ENCODE data around the gene LRRN2.

DNA sequence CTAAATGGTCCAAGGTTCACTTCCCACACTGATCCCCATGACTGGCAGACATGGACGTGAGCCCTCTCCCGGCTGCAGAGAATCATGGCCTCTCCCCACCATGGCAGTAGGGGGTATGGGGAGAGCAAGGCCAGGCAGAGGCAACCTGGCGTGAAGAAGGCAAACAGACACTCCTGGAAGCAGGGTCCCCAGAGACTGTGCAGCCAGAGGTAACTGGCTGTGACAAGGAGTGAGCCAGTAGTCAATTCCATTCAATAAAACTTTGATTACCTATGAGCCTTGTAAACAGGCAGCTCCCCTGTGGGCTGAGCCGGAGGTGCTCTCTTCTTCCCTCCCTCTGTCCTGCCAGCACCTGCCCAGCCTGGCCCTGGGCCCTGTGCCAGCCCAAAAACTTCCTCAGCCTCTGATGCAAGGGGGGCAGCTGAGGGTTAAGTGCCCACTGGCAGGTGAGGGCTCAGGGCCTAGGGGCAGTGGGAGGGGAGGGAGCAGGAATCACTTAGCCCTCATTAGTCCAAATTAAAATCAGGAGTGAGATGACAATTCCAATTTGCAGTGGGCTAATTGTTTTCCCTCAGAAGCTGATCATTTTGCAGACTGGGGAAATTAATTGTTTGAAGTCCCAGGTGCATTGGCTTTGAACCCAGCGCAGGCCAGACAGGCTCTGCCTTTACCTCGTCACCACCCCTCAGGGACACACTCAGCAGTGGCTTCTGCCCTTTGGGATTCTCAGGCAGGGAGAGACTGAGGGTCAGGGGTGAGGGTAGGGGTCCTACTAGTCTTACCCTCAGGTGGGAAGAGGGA, 35.6 kb downstream of the LRRN2 start:
- TF ChIP-seq POLR2A (IDR thresholded peaks at IDR 0.05; ENCODE audit: low read depth, low read length) (no peak), POLR2AphosphoS5 (IDR thresholded peaks at IDR 0.05; ENCODE audit: low read depth, low read length) (no peak), PAX5 (IDR thresholded peaks at IDR 0.05; ENCODE audit: insufficient read depth, low read length, severe bottlenecking) (no peak), TAF1 (IDR thresholded peaks at IDR 0.05; ENCODE audit: low read depth, low read length) (no peak), POU2F2 (IDR thresholded peaks at IDR 0.05; ENCODE audit: low read depth, low read length) (no peak)

All from GM12891 (cell line).